ENCODE data around the gene LHX2.
A peak's percentile ranks its signal among the peaks of the same experiment; 100 is the strongest.
"Not testable (repeated sequence)": the region's sequence is repeated elsewhere in the genome, so short reads cannot be mapped to it uniquely, and the experiment has no call there.

Gene LHX2

GRCh38 chr9:123990427-123990826 is 21.1 kb upstream of the LHX2 start:
- H3K27me3 Mint-ChIP-seq: peaks cover 49% of the 10 kb centered on the region
- DNase-seq: no peak
- no peaks in the 10 kb centered on the region for H3K9me3 Mint-ChIP-seq
- H3K4me3 Mint-ChIP-seq: no peak overlapping the region
- peaks cover 3% of the 10 kb centered on the region for H3K4me1 Mint-ChIP-seq (ENCODE audit: low read depth)
- H3K36me3 Mint-ChIP-seq (ENCODE audit: low read depth): no peaks in the 10 kb centered on the region
- H3K27ac Mint-ChIP-seq: no peak overlapping the region

GRCh38 chr9:123992679-123993078 is 18.9 kb upstream of the LHX2 start:
- H3K27me3 Mint-ChIP-seq: peaks cover 56% of the 10 kb centered on the region
- peaks cover 18% of the 10 kb centered on the region for H3K4me1 Mint-ChIP-seq (ENCODE audit: low read depth)

GRCh38 chr9:123996731-123997421 is 14.7 kb upstream of the LHX2 start:
- H3K4me1 Mint-ChIP-seq (ENCODE audit: low read depth): peaks cover 38% of the 10 kb centered on the region
- peak; percentile 61 for DNase-seq
- peak overlapping the region; percentile 24 for H3K4me3 Mint-ChIP-seq
- peak overlapping the region; percentile 57 for H3K27ac Mint-ChIP-seq
- no peaks in the 10 kb centered on the region for H3K36me3 Mint-ChIP-seq (ENCODE audit: low read depth)
- H3K27me3 Mint-ChIP-seq: peaks cover 75% of the 10 kb centered on the region
- no peaks in the 10 kb centered on the region for H3K9me3 Mint-ChIP-seq

More at GRCh38 chr9:123992679-123993078, 18.9 kb upstream of the LHX2 start:
- not testable (repeated sequence) for DNase-seq; H3K9me3 Mint-ChIP-seq; H3K27ac Mint-ChIP-seq; H3K4me3 Mint-ChIP-seq; H3K36me3 Mint-ChIP-seq (ENCODE audit: low read depth)

GRCh38 chr9:123997665-123998277 is 13.8 kb upstream of the LHX2 start:
- Mint-ChIP-seq H3K4me1 (ENCODE audit: low read depth) (peaks cover 38% of the 10 kb centered on the region), H3K27ac (peak overlapping the region; percentile 57)

GRCh38 chr9:123998278-123998925 is 13.2 kb upstream of the LHX2 start:
- peak overlapping the region; percentile 12 for H3K4me3 Mint-ChIP-seq
- no peaks in the 10 kb centered on the region for H3K9me3 Mint-ChIP-seq
- no peaks in the 10 kb centered on the region for H3K36me3 Mint-ChIP-seq (ENCODE audit: low read depth)
- H3K4me1 Mint-ChIP-seq (ENCODE audit: low read depth): peaks cover 38% of the 10 kb centered on the region
- DNase-seq: no peak
- peaks cover 90% of the 10 kb centered on the region for H3K27me3 Mint-ChIP-seq
- H3K27ac Mint-ChIP-seq: no peak overlapping the region

More at GRCh38 chr9:123997665-123998277, 13.8 kb upstream of the LHX2 start:
- Mint-ChIP-seq H3K9me3 (no peaks in the 10 kb centered on the region), H3K36me3 (ENCODE audit: low read depth) (no peaks in the 10 kb centered on the region), H3K27me3 (peaks cover 84% of the 10 kb centered on the region), H3K4me3 (peak overlapping the region; percentile 24)
- peak; percentile 46 for DNase-seq

- Mint-ChIP-seq H3K9me3 (no peaks in the 10 kb centered on the region), H3K36me3 (ENCODE audit: low read depth) (no peaks in the 10 kb centered on the region), H3K4me3 (peak overlapping the region; percentile 69), H3K27me3 (peaks cover 90% of the 10 kb centered on the region), H3K4me1 (ENCODE audit: low read depth) (peaks cover 38% of the 10 kb centered on the region), H3K27ac (no peak overlapping the region)
- peak; percentile 39 for DNase-seq
Measured at GRCh38 chr9:123998970-123999621, 12.5 kb upstream of the LHX2 start.

- no peak overlapping the region for H3K4me3 Mint-ChIP-seq
- H3K27ac Mint-ChIP-seq: no peak overlapping the region
- H3K27me3 Mint-ChIP-seq: peaks cover 90% of the 10 kb centered on the region
- no peaks in the 10 kb centered on the region for H3K36me3 Mint-ChIP-seq (ENCODE audit: low read depth)
- DNase-seq: no peak
- peaks cover 38% of the 10 kb centered on the region for H3K4me1 Mint-ChIP-seq (ENCODE audit: low read depth)
- no peaks in the 10 kb centered on the region for H3K9me3 Mint-ChIP-seq
Measured at GRCh38 chr9:123999661-124000060, 11.9 kb upstream of the LHX2 start.

- peak; percentile 39 for DNase-seq
- peaks cover 92% of the 10 kb centered on the region for H3K27me3 Mint-ChIP-seq
Measured at GRCh38 chr9:124000161-124000783, 11.3 kb upstream of the LHX2 start.

GRCh38 chr9:124000784-124001457 is 10.6 kb upstream of the LHX2 start:
- H3K36me3 Mint-ChIP-seq (ENCODE audit: low read depth): no peaks in the 10 kb centered on the region
- H3K4me1 Mint-ChIP-seq (ENCODE audit: low read depth): peaks cover 37% of the 10 kb centered on the region
- peaks cover 92% of the 10 kb centered on the region for H3K27me3 Mint-ChIP-seq
- DNase-seq: no peak
- no peaks in the 10 kb centered on the region for H3K9me3 Mint-ChIP-seq
- H3K27ac Mint-ChIP-seq: peak overlapping the region; percentile 36
- H3K4me3 Mint-ChIP-seq: no peak overlapping the region

More at GRCh38 chr9:124000161-124000783, 11.3 kb upstream of the LHX2 start:
- Mint-ChIP-seq H3K4me3 (peak overlapping the region; percentile 3), H3K9me3 (no peaks in the 10 kb centered on the region), H3K36me3 (ENCODE audit: low read depth) (no peaks in the 10 kb centered on the region), H3K4me1 (ENCODE audit: low read depth) (peaks cover 38% of the 10 kb centered on the region), H3K27ac (peak overlapping the region; percentile 36)

GRCh38 chr9:124001458-124001799 is 10.1 kb upstream of the LHX2 start:
- Mint-ChIP-seq H3K4me1 (ENCODE audit: low read depth) (peaks cover 33% of the 10 kb centered on the region), H3K27ac (no peak overlapping the region), H3K4me3 (no peak overlapping the region), H3K9me3 (no peaks in the 10 kb centered on the region), H3K27me3 (peaks cover 92% of the 10 kb centered on the region), H3K36me3 (ENCODE audit: low read depth) (no peaks in the 10 kb centered on the region)
- DNase-seq: no peak

- peak; percentile 14 for DNase-seq
- Mint-ChIP-seq H3K27ac (no peak overlapping the region), H3K36me3 (ENCODE audit: low read depth) (no peaks in the 10 kb centered on the region), H3K4me3 (no peak overlapping the region), H3K4me1 (ENCODE audit: low read depth) (peaks cover 29% of the 10 kb centered on the region), H3K9me3 (no peaks in the 10 kb centered on the region), H3K27me3 (peaks cover 92% of the 10 kb centered on the region)
Measured at GRCh38 chr9:124001866-124002525, 9.6 kb upstream of the LHX2 start.

- Mint-ChIP-seq H3K27me3 (peaks cover 90% of the 10 kb centered on the region), H3K27ac (no peak overlapping the region), H3K4me3 (no peak overlapping the region), H3K4me1 (ENCODE audit: low read depth) (peaks cover 21% of the 10 kb centered on the region), H3K36me3 (ENCODE audit: low read depth) (no peaks in the 10 kb centered on the region), H3K9me3 (no peaks in the 10 kb centered on the region)
- DNase-seq: no peak
Measured at GRCh38 chr9:124003636-124004349, 7.8 kb upstream of the LHX2 start.

GRCh38 chr9:124004593-124004992 is 7.0 kb upstream of the LHX2 start:
- no peak overlapping the region for H3K27ac Mint-ChIP-seq
- H3K36me3 Mint-ChIP-seq (ENCODE audit: low read depth): no peaks in the 10 kb centered on the region
- no peaks in the 10 kb centered on the region for H3K9me3 Mint-ChIP-seq
- DNase-seq: no peak
- H3K4me3 Mint-ChIP-seq: no peak overlapping the region
- H3K27me3 Mint-ChIP-seq: peaks cover 92% of the 10 kb centered on the region
- H3K4me1 Mint-ChIP-seq (ENCODE audit: low read depth): peaks cover 23% of the 10 kb centered on the region

Data from activated T-cell treated with anti-CD3 and anti-CD28 coated beads, Interleukin-2, amount 50 U/mL, for 24 hours (primary cell).